OCI-LY3 (cell line): ENCODE results near the gene LAMA3.

Source experiments
- EZH2phosphoT487 ChIP-seq: fragments of 200-600 bp; shearing (Covaris generic); IDR thresholded peaks from 2 replicates; pipeline ENCODE4 v1.6.1; 2018; ENCODE audit warnings: antibody characterized with exemption, mixed run types, low read depth
- TF ChIP-seq, protein P1 (sequence below): fragments of 200-600, 300-600 bp; sonication (generic); IDR thresholded peaks from 2 replicates; pipeline ENCODE4 v1.5.1; 2014; ENCODE audit warnings: antibody characterized with exemption, low read length, low read depth

DNA sequence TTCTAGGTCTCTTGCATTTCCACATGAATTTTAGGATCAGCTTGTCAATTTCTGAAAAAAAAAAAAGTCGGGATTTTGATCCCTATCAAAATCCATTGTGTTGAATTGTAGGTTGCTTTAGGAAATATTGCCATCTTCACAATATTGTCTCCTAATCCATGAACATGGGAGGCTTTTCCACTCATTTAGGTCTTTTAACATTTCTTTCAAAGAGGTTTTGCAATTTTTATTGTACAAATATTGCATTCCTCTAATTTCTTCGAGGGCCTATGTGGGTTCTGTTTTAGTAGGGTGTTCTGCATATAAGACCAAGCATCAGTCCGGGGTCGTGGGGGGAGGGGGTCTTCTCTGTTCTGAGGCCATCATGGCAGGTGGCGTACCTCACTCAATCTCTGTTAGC lies 725 bp upstream of the LAMA3 start:
- TF ChIP-seq, protein P1, sequence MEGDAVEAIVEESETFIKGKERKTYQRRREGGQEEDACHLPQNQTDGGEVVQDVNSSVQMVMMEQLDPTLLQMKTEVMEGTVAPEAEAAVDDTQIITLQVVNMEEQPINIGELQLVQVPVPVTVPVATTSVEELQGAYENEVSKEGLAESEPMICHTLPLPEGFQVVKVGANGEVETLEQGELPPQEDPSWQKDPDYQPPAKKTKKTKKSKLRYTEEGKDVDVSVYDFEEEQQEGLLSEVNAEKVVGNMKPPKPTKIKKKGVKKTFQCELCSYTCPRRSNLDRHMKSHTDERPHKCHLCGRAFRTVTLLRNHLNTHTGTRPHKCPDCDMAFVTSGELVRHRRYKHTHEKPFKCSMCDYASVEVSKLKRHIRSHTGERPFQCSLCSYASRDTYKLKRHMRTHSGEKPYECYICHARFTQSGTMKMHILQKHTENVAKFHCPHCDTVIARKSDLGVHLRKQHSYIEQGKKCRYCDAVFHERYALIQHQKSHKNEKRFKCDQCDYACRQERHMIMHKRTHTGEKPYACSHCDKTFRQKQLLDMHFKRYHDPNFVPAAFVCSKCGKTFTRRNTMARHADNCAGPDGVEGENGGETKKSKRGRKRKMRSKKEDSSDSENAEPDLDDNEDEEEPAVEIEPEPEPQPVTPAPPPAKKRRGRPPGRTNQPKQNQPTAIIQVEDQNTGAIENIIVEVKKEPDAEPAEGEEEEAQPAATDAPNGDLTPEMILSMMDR, result no peak
- no peak for TF ChIP-seq EZH2phosphoT487
